Adipose tissue (tissue), 3 donors: ENCODE results near the gene RXFP3. TPM values are rescaled to one million over a fixed set of nuclear protein-coding genes. Genes with fewer than 3 reads are reported as not detected.

Source experiments
- H3K27ac ChIP-seq: one replicate; pipeline ENCODE4 v1.5.1; 2013; ENCODE audit warnings: low read depth, low read length
- WGBS, 3 donors: extraction: QIAGEN DNeasy Blood & Tissue Kit; methylation state at CpG; one replicate each; pipeline ENCODE4 v1.1.7; 2013; 5-methylcytosine and 5-hydroxymethylcytosine counted together
- polyA plus RNA-seq, 3 donors: library from polyadenylated mRNA; stranded (reverse); fragments of 200-250 nt; gene quantifications; one replicate each; pipeline ENCODE4 v1.2.3, GENCODE V29; 2013
- donor health status: healthy with polysubstance abuse.
- donor health status: Bipolar disorder and iron deficiency.
- donor health status: healthy.

Gene RXFP3
- polyA plus RNA-seq, 3 donors = 0.06 TPM; not detected in 2

- H3K27ac ChIP-seq = no peak overlapping the region
- 49 to 56% (median 53%) methylated on average over 10 of the region's 10 CpGs for WGBS, 3 donors
Observed at GRCh38 chr5:33969572-33970452, 33.6 kb downstream of the RXFP3 start.

- H3K27ac ChIP-seq = no peak overlapping the region
- WGBS, 3 donors = 67 to 81% (median 79%) methylated on average over 2 of the region's 2 CpGs
Observed at GRCh38 chr5:33973271-33973670, 37.1 kb downstream of the RXFP3 start.

GRCh38 chr5:33975852-33976251 is 39.7 kb downstream of the RXFP3 start:
- H3K27ac ChIP-seq = no peak overlapping the region
- WGBS, 3 donors = 29 to 45% (median 40%) methylated on average over 5 of the region's 5 CpGs

GRCh38 chr5:33976307-33976706 is 40.1 kb downstream of the RXFP3 start:
- H3K27ac ChIP-seq = no peak overlapping the region
- 71 to 88% (median 83%) methylated on average over 1 of the region's 1 CpG for WGBS, 3 donors

GRCh38 chr5:33978306-33978705 is 42.1 kb downstream of the RXFP3 start:
- 85 to 95% (median 91%) methylated on average over 1 of the region's 1 CpG for WGBS, 3 donors
- no peak overlapping the region for H3K27ac ChIP-seq

GRCh38 chr5:33980030-33980429 is 43.8 kb downstream of the RXFP3 start:
- WGBS, 3 donors = 31 to 93% (median 90%) methylated on average over 3 of the region's 3 CpGs
- H3K27ac ChIP-seq = no peak overlapping the region

- H3K27ac ChIP-seq = no peak overlapping the region
- 80 to 86% (median 85%) methylated on average over 8 of the region's 8 CpGs for WGBS, 3 donors
Observed at GRCh38 chr5:33981408-33982162, 45.4 kb downstream of the RXFP3 start.

GRCh38 chr5:33984178-33984577 is 48.0 kb downstream of the RXFP3 start:
- no peak overlapping the region for H3K27ac ChIP-seq
- WGBS, 3 donors = 97 to 99% (median 97%) methylated on average over 15 of the region's 15 CpGs

- 76 to 79% (median 78%) methylated on average over 7 of the region's 7 CpGs for WGBS, 3 donors
- H3K27ac ChIP-seq = no peak within 1 kb of the TSS
Observed at GRCh38 chr5:33984671-33985124, 48.5 kb downstream of the RXFP3 start, which contains the start of gene SLC45A2. Gene SLC45A2, minus strand, starts transcription at chr5:33984693. Its CDS starts 110 bp downstream, at chr5:33984583.

- 95 to 98% (median 98%) methylated on average over 6 of the region's 6 CpGs for WGBS, 3 donors
Observed at GRCh38 chr5:33985447-33985846, 49.3 kb downstream of the RXFP3 start.

More at GRCh38 chr5:33985447-33985846, 49.3 kb downstream of the RXFP3 start:
- H3K27ac ChIP-seq = no peak overlapping the region

Other genes with a start within 250 kb of the RXFP3 start
- 10 to 100 TPM in 1 of 3 donors, 1 to 10 TPM in 1, under 1 TPM in 1; 0.74 to 17.6 (median 2.4) TPM for gene ADAMTS12, start 44.4 kb upstream of the RXFP3 start, polyA plus RNA-seq
- under 1 TPM in 1 of 3 donors, not detected in 2; 0.02 TPM for gene SLC45A2, start 48.3 kb downstream of the RXFP3 start, polyA plus RNA-seq
- 1 to 10 TPM; 6.9 to 9.1 (median 8.6) TPM for gene AMACR, start 71.7 kb downstream of the RXFP3 start, polyA plus RNA-seq
- gene C1QTNF3, start 106.8 kb downstream of the RXFP3 start, polyA plus RNA-seq = 1 to 10 TPM; 1.6 to 4.4 (median 1.9) TPM